ENCODE data around the gene NAPSA. TPM values are rescaled to one million over a fixed set of nuclear protein-coding genes. Genes with fewer than 3 reads are reported as not detected.

NAPSA gene
- polyA plus RNA-seq, 1 donor from 2014 or later: not detected

DNA sequence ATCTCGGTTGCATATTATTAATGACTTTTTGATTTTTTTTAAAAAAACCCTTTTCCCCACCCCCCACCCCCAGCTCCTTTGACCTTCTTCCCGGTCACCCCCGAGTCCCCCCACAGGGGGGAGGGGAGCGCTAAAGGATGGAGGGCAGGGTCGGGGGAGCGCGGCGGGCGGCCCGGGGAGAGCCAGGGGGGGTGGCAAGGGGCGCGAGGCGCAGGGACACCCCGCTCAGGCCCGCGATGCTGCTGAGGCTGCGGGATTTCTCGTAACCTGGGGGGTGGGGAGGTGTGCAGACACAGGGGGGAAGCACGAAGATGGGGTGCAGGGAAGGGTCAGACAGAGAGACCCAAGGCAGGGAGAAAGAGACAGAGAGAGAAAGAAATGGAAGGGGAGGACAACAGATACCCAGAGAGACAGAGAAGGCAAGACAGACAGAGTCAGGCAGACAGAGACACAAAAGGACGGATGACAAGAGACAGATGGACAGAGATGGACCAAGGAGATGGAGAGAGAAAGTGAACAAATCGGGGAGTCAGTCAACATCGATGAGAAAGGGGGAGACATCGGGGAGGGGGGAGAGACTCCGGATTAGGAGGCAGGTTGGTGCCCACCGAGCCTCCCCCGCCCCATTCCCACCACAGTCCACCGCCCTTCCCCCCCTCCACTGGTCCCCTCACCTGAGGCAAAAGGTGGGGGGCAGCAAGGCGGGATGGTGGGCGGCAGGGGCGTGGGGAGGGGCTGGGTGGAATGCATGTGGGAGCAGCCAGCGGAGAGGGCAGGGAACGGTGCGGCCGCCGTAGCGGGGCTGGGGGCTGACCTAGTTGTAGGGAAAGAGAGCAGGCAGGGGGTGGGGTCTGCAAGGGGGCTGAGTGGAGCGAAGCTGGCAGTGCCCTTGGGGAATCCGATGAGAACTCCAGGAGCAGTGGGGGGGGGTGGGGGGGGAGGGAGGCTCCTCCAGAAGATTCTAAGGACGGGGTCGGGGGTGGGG, 50.4 kb downstream of the NAPSA start:
- no peaks in the 10 kb centered on the region for H3K79me2 ChIP-seq (replicated peaks; ENCODE audit: insufficient read depth, low read length)
- H3K4me2 ChIP-seq (ENCODE audit: low read length): peak overlapping the region; percentile 86
- H3F3A ChIP-seq (ENCODE audit: insufficient read depth, low read length, poor library complexity, severe bottlenecking): no peaks in the 10 kb centered on the region
- peak overlapping the region; percentile 82 for H3K4me3 ChIP-seq (ENCODE audit: low read length)
- no peaks in the 10 kb centered on the region for H4K20me1 ChIP-seq (ENCODE audit: insufficient read depth)
- no peaks in the 10 kb centered on the region for H3K9me2 ChIP-seq (ENCODE audit: insufficient read depth, low read length)
- H3K36me3 ChIP-seq (ENCODE audit: insufficient read depth, low read length): no peaks in the 10 kb centered on the region
- peak overlapping the region; percentile 69 for H2AFZ ChIP-seq (ENCODE audit: low read depth, low read length)
- H3K27me3 ChIP-seq (ENCODE audit: insufficient read depth, low read depth, low read length): peaks cover 31% of the 10 kb centered on the region
- peak overlapping the region; percentile 87 for H3K9ac ChIP-seq (ENCODE audit: low read length)
- no peaks in the 10 kb centered on the region for H3K9me3 ChIP-seq (ENCODE audit: low read length)
- TF ChIP-seq EZH2 (IDR thresholded peaks at IDR 0.05; ENCODE audit: borderline replicate concordance, insufficient read depth, low read length, poor library complexity, severe bottlenecking) (no peak), MXI1 (conservative IDR thresholded peaks at IDR 0.05; ENCODE audit: poor library complexity, severe bottlenecking) (no peak), POLR2AphosphoS5 (IDR thresholded peaks at IDR 0.05) (peak; percentile 11), TAF1 (IDR thresholded peaks at IDR 0.05; ENCODE audit: low read depth) (peak; percentile 27), CTCF (IDR thresholded peaks at IDR 0.05; ENCODE audit: poor library complexity, severe bottlenecking) (no peak), SMC3 (conservative IDR thresholded peaks at IDR 0.05; ENCODE audit: poor library complexity) (no peak), EP300 (conservative IDR thresholded peaks at IDR 0.05; ENCODE audit: poor library complexity, severe bottlenecking) (no peak), REST (IDR thresholded peaks at IDR 0.05; ENCODE audit: borderline replicate concordance) (peak; percentile 29), RAD21 (conservative IDR thresholded peaks at IDR 0.05) (no peak)
- H3K27ac ChIP-seq (ENCODE audit: low read length): peak overlapping the region; percentile 95

DNA sequence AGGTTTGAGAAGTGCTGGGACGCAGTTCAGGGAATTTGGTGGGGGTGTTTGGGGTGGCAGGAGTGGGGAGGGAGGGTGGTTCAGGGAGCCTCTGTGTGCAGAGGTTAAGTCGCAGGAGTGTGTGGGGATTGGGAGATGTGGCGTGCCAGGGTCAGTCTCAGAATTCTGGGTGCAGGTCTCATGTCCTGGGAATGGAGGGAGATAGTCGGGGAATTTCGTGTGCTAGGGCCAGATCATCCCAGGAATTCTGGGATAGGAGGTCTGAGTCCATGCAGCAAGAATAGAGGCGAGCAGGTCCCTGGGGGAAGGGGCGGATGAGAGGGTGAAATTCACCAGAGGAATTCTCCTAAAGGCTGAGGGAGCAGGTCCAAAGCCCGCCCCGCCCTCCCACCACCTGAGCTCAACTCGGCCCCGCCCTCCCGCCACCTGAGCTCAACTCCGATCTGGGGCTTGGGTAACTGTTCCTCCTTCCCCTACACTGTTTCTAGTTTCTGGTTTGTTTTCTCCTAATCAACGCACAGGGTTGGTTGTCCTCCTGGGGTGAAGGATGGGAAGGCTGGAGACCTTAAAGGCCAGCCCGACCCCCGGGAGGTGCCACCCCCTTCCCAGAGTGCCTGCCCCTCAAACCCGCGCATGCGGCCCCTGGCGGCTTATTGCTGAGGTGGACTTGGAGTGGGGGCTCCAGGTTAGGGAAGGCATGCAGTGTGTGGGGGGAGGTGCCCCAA, 51.5 kb downstream of the NAPSA start:
- no peaks in the 10 kb centered on the region for H3K79me2 ChIP-seq (replicated peaks; ENCODE audit: insufficient read depth, low read length)
- peak overlapping the region; percentile 86 for H3K4me2 ChIP-seq (ENCODE audit: low read length)
- no peaks in the 10 kb centered on the region for H3K9me3 ChIP-seq (ENCODE audit: low read length)
- H3K9me2 ChIP-seq (ENCODE audit: insufficient read depth, low read length): no peaks in the 10 kb centered on the region
- no peaks in the 10 kb centered on the region for H3K36me3 ChIP-seq (ENCODE audit: insufficient read depth, low read length)
- H3K9ac ChIP-seq (ENCODE audit: low read length): peak overlapping the region; percentile 87
- no peak for TF ChIP-seq TAF1 (IDR thresholded peaks at IDR 0.05; ENCODE audit: low read depth)
- TF ChIP-seq REST (IDR thresholded peaks at IDR 0.05; ENCODE audit: borderline replicate concordance): no peak
- TF ChIP-seq SMC3 (conservative IDR thresholded peaks at IDR 0.05; ENCODE audit: poor library complexity): peak; percentile 19
- TF ChIP-seq MXI1 (conservative IDR thresholded peaks at IDR 0.05; ENCODE audit: poor library complexity, severe bottlenecking): no peak
- no peak overlapping the region for H2AFZ ChIP-seq (ENCODE audit: low read depth, low read length)
- H3K27me3 ChIP-seq (ENCODE audit: insufficient read depth, low read depth, low read length): peaks cover 31% of the 10 kb centered on the region
- no peak overlapping the region for H3K27ac ChIP-seq (ENCODE audit: low read length)
- H3K4me3 ChIP-seq (ENCODE audit: low read length): peak overlapping the region; percentile 82
- no peaks in the 10 kb centered on the region for H4K20me1 ChIP-seq (ENCODE audit: insufficient read depth)
- no peaks in the 10 kb centered on the region for H3F3A ChIP-seq (ENCODE audit: insufficient read depth, low read length, poor library complexity, severe bottlenecking)
